Ovary (tissue), 3 donors: ENCODE measurements around the gene MYRIP.

Experiments
- EP300 ChIP-seq: sonication (generic); formaldehyde crosslinking; IDR thresholded peaks from one replicate; pipeline ENCODE4 v1.6.1; 2017; ENCODE audit warnings: antibody characterized with exemption
- TF ChIP-seq, protein P1 (sequence below), 3 donors: fragments of 450-650 bp in 2 of 3; fragments of 200-600 bp in 1 of 3; IDR thresholded peaks; one replicate each; pipeline versions ENCODE4 v1.5.1 to v1.8.0; 2016 to 2022; ENCODE audit warnings: antibody characterized with exemption in 3 of 3, mild to moderate bottlenecking in 1 of 3
- donor health status: DM: no; HTN: no; CAD: no.

GRCh38 chr3:39933986-39934693 is 124.7 kb downstream of the MYRIP start:
- TF ChIP-seq, protein P1, sequence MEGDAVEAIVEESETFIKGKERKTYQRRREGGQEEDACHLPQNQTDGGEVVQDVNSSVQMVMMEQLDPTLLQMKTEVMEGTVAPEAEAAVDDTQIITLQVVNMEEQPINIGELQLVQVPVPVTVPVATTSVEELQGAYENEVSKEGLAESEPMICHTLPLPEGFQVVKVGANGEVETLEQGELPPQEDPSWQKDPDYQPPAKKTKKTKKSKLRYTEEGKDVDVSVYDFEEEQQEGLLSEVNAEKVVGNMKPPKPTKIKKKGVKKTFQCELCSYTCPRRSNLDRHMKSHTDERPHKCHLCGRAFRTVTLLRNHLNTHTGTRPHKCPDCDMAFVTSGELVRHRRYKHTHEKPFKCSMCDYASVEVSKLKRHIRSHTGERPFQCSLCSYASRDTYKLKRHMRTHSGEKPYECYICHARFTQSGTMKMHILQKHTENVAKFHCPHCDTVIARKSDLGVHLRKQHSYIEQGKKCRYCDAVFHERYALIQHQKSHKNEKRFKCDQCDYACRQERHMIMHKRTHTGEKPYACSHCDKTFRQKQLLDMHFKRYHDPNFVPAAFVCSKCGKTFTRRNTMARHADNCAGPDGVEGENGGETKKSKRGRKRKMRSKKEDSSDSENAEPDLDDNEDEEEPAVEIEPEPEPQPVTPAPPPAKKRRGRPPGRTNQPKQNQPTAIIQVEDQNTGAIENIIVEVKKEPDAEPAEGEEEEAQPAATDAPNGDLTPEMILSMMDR (IDR thresholded peaks at IDR 0.05): no peak
- no peak for TF ChIP-seq EP300
